Activated CD8-positive, alpha-beta memory T cell treated with anti-CD3 and anti-CD28 coated beads for 36 hours (primary cell): ENCODE measurements around the gene ELP6. TPM values are rescaled to one million over a fixed set of nuclear protein-coding genes. Genes with fewer than 3 reads are reported as not detected.
"Not testable (repeated sequence)": the region's sequence is repeated elsewhere in the genome, so short reads cannot be mapped to it uniquely, and the experiment has no call there.

Source experiments
- CTCF ChIA-PET: fragments of 350-600 bp; sonication (Branson Sonifier 250); formaldehyde crosslinking; loops from one replicate; lab custom pipeline; 2021; ENCODE audit warnings: antibody characterized with exemption; lab: Charles Lee
- POLR2A ChIA-PET: fragments of 350-600 bp; sonication (Branson Sonifier 250); formaldehyde crosslinking; loops from one replicate; lab custom pipeline; 2021; ENCODE audit warnings: antibody characterized with exemption; lab: Charles Lee
- total RNA-seq, 2 experiments: library from RNA; stranded (reverse); gene quantifications; one replicate each; pipeline ENCODE4 v1.2.3, GENCODE V29; 2021

ELP6 gene
- total RNA-seq, 2 experiments from 2014 or later: 49.7 to 50.4 TPM

DNA sequence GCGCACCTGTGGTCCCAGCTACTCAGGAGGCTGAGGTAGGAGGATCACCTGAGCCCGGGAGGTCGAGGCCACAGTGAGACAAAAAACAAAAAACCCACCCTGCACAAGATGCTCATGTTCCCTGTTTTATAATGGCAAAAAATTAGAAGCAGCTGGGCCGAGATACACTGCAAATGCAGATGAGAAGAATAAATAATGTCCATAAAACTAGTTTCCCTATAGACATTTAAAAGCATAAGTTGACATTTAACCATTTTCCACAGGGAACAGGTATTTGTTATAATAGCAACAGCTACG, 37.2 kb downstream of the ELP6 start:
- CTCF ChIA-PET: interaction anchor here (0.7 to 3.0 kb wide), 3 partner anchors 30 to 55 kb away, joined by 3 to 35 read pairs (median 6); no protein-coding TSS in a partner anchor
- POLR2A ChIA-PET: interaction anchor here (0.8 to 1.1 kb wide), 2 partner anchors 55 to 96 kb away, joined by 3 to 4 read pairs; partner anchors contain the start of gene PTPN23

DNA sequence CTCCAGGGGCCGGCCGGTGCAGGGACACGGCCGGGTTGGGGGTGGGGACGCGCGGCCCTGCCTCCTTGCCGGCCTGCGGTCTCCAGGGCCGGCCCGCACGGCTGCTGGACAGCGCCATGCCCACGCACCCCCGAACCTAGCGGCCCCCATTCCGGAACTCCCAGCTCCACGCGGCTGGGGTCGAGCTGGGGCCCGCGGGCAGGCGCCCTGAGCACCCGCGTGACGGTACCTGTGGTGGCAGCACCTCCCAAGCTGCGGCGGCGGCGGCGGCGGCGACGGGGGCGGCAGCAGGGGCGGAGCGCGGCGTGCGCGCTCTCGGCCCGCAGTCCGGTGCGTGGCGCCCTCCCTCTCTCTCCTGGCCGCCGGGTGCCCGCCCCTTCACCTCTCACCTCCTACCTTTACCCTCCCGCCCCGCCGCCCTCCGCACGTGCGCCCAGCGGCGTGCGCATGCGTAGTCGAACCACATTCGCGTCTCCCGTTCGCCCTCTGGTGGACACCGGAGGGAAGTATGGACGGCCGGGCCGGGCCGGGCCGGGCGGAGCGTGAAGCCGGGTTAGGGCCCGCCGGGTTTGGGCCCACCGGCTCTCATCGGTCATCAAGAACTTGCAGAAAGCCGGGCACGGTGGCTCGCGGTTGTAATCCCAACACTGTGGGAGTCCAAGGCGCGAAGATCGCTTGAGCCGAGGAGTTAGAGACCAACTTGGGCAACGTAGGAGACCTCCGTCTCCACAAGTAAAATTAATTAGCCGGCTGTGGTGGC, 37.8 kb downstream of the ELP6 start, which contains the start of gene SCAP:
Gene SCAP, minus strand, starts transcription at position 372 of the 760 bp plus-strand sequence. CDS start 32,948 bp downstream, outside the sequence.
- ChIA-PET POLR2A (interaction anchor here (0.8 to 1.1 kb wide), 2 partner anchors 55 to 95 kb away, joined by 3 to 4 read pairs; partner anchors contain the start of gene PTPN23), CTCF (interaction anchor here (0.7 to 3.0 kb wide), 5 partner anchors 30 to 313 kb away, joined by 3 to 35 read pairs (median 3); partner anchors contain the start of gene PTPN23)

DNA sequence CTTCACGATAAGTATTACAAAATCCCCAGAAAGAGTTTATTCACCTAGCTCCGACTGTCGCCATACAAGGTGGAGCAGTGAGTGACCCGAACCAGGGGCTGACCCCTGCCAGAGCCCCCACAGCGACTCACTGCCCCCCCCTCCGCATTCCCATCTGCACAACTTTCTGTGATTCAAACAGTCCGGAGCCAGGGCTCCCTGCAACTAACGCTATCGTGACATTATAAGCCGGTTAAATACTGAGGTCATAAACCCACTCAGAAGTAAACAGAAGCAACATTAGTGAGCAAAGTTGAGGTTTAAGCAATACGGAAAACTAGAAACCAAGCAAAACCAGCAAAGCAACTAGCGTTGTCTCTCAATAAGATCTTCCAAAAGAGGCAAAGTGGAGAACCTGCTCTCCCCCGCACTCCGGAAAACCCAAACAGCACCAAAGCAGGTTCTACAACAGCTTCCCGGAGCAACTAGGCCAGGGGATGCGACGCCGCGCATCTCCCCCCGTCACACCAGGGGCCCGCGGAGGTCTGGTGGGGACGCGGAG, 38.4 kb downstream of the ELP6 start:
- CTCF ChIA-PET: interaction anchor here (0.8 to 3.0 kb wide), 4 partner anchors 51 to 314 kb away, joined by 3 to 35 read pairs (median 4); partner anchors contain the start of gene PTPN23
- POLR2A ChIA-PET: no interaction called here

DNA sequence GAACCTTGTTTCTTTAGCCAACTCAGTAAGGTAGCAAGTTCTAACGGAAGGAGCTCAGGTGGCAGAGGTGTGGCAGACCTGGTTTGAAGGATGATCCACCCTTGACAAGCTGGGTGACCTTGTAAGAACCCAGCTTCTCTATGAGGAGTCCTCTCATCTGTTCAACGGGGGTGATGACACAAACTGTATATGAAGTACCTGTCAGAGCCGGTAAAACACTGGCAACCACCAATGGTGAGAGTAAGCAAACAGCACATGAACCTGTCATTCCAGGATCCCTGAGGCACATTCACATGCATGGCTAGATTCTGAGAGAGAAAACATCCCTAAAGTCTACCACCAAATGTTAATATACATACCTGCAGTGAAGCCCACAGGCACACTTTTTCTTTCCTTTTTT, 40.1 kb downstream of the ELP6 start:
- ChIA-PET CTCF (interaction anchor here (1.0 kb wide), 2 partner anchors 9 to 52 kb away, joined by 3 read pairs; no protein-coding TSS in a partner anchor), POLR2A (no interaction called here)

DNA sequence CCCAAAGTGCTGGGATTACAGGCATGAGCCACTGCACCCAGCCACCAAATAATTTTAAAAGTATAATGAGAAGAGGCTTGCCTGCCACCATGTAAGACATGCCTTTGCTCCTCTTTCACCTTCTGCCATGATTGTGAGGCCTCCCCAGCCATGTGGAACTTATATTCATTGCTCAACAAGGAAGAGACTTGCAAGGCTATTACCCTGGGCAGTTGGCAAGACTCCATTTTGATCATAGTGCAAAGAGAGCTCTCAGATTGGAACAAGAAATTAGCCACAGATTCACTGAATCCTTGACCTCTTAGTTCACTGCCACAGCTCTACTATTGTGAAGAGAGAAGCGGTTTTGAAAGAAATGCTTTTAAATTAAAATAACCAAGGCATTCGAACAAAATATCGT, 43.9 kb downstream of the ELP6 start:
- ChIA-PET CTCF (interaction anchor here (3.1 kb wide), 1 partner anchor 48 kb away, joined by 7 read pairs; no protein-coding TSS in a partner anchor), POLR2A (no interaction called here)

DNA sequence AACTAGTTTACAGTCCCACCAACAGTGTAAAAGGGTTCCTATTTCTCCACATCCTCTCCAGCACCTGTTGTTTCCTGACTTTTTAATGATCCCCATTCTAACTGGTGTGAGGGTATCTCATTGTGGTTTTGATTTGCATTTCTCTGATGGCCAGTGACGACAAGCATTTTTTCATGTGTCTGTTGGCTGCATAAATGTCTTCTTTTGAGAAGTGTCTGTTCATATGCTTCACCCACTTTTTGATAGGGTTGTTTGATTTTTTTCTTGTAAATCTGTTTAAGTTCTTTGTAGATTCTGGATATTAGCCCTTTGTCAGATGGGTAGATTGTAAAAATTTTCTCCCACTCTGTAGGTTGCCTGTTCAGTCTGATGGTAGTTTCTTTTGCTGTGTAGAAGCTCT, 45.2 kb downstream of the ELP6 start:
- CTCF ChIA-PET, POLR2A ChIA-PET: not testable (repeated sequence)

DNA sequence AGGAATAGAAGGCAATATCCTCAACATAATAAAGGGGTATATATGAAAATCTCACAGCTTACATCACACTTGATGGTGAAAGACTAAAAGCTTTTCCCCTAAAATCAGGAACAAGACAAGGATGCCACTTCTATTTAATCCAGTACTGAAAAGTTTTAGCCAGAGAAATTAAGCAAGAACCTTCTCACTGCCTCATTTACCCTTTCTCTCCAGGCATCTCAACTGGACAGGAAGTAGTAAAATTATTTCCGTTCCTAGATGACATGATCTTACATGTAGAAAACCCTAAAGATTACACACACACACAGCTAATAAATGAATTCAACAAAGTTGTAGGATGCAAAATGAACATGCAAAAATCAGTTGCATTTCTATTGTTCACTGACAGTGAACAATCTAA, 48.9 kb downstream of the ELP6 start:
- ChIA-PET POLR2A (interaction anchor here (0.6 kb wide), 1 partner anchor 18 kb away, joined by 7 read pairs; no protein-coding TSS in a partner anchor), CTCF (interaction anchor here (0.8 kb wide), 1 partner anchor 9 kb away, joined by 3 read pairs; no protein-coding TSS in a partner anchor)

DNA sequence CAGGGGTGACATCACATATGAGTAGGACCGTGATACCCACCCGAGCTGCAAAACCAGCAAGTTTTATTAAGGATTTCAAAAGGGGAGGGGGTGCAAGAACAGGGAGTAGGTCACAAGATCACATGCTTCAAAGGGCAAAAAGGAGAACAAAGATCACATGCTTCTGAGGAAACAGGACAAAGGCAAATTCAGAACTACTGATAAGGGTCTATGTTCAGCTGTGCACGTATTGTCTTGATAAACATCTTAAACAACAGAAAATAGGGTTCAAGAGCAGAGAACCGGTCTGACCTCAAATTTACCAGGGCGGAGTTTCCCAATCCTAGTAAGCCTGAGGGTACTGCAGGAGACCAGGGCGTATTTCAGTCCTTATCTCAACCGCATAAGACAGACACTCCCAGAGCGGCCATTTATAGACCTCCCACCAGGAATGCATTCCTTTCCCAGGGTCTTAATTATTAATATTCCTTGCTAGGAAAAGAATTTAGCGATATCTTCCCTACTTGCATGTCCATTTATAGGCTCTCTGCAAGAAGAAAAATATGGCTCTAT, 53.9 kb downstream of the ELP6 start:
- POLR2A ChIA-PET: not testable (repeated sequence)
- CTCF ChIA-PET: interaction anchor here (0.7 kb wide), 1 partner anchor 39 kb away, joined by 3 read pairs; no protein-coding TSS in a partner anchor

DNA sequence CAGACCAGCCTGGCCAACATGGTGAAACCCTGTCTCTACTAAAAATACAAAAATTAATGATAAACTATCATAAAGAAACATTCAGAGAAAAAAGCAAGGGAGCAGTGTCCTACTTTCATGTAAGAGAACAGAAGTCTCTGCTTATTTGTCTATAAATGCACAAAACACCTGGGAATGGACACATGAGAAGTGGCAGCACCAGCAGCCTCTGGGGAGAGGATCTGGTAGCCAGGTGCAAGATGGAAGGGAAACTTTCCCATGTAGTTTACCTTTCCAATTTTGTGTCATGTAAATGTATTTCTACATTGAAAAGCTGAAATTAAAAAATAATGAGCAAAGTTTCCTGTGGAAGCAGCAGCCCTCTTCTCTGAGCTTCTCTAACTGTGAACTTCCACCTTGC, 56.5 kb downstream of the ELP6 start:
- POLR2A ChIA-PET: no interaction called here

DNA sequence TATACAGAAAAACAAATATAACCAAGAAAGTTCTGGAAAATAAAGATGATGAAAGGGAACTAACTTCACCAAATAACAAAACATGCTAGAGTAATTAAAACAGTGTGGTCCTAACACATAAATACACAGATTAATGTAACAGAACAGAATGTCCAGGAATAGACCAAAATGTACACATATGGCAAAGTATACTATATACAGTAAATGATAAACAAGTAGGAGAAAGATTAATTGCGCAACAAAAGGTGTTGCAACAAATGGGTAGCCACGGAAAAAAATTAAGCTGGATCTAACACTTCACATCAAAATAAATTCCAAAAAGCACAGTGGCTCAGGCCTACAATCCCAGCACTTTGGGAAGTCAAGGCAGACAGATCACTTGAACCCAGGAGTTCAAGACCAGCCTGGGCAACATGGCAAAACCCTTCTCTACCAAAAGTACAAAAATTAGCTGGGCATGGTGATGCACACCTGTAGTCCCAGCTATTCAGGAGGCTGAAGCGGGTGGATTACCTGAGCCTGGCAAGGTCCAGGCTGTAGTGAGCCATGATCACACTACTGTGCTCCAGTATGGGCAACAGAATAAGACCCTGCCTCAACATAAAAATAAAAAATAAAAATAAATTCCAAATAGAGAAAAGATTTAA, 57.6 kb downstream of the ELP6 start:
- POLR2A ChIA-PET: no interaction called here

More for the DNA sequence above, 56.5 kb downstream of the ELP6 start:
- CTCF ChIA-PET: no interaction called here

DNA sequence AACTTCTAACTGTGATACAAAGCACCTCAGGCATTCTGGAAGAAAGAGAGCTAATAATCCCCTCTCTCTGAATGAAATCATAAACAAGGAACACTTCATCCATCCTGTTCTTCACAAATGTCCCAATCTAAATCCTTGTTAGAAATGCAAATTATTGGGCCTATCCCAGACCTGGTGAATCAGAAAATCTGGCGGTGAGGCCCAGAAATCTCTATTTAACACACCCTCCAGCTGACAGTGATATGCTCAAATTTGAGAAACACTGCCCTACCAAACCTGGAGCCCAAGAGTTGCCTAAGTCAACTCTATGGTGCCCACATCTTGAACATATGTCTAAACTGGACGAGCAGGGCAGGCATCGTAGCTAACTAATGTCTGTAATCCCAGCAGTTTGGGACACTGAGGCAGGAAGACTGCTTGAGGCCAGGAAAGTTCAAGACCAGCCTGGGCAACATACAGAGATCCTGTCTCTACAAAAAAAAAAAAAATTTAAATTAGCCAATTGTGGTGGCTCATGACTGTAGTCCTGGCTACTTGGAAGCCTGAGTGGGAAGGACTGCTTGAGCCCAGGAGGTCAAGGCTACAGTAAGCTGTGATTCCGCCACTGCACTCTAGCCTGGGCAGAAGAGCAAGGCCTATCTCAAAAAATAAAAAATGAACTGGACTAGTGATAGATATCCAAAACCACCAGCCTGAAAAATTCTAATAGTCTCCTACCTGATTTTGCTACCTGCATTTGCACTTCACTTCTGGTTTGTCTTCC, 60.9 kb downstream of the ELP6 start:
- CTCF ChIA-PET: no interaction called here

More for the DNA sequence above, 57.6 kb downstream of the ELP6 start:
- CTCF ChIA-PET: interaction anchor here (0.8 kb wide), 1 partner anchor 721 kb away, joined by 3 read pairs; no protein-coding TSS in a partner anchor

More for the DNA sequence above, 60.9 kb downstream of the ELP6 start:
- POLR2A ChIA-PET: no interaction called here

Other genes starting within 250 kb of the ELP6 start
- 1 to 10 TPM; 5.9 to 6.8 TPM for gene KIF9, start 230.9 kb downstream of the ELP6 start, total RNA-seq
- gene KLHL18, start 230.8 kb downstream of the ELP6 start, total RNA-seq: 10 to 100 TPM; 46.7 to 50.0 TPM
- gene PTPN23, start 132.7 kb downstream of the ELP6 start, total RNA-seq: 10 to 100 TPM; 30.1 to 34.5 TPM
- gene SCAP, start 37.8 kb downstream of the ELP6 start, total RNA-seq: 10 to 100 TPM; 72.5 to 72.7 TPM
- gene CSPG5, start 65.2 kb upstream of the ELP6 start, total RNA-seq: under 1 TPM; 0.52 to 0.74 TPM